SK-N-SH treated with all-trans-retinoic acid at 6 μM for 48 hours (cell line): Measurements from ENCODE around the gene HOXA7.

ENCODE experiments used
- ATAC-seq: fragments of 200-7000 bp; cut with Tn5 transposase; 3 replicates; pipeline ENCODE4 v1.9.1; 2020; ENCODE audit warnings: mild to moderate bottlenecking, moderate library complexity
- ARNTL ChIP-seq: fragments of 450-650 bp; formaldehyde crosslinking; IDR thresholded peaks from 2 replicates; pipeline ENCODE4 v1.5.0; 2020; ENCODE audit warnings: low read depth, mild to moderate bottlenecking, moderate library complexity, borderline replicate concordance
- BACH2 ChIP-seq: fragments of 250-450 bp; sonication (Bioruptor Pico); IDR thresholded peaks from 2 replicates; pipeline ENCODE4 v1.9.0; 2021; ENCODE audit warnings: mild to moderate bottlenecking, borderline replicate concordance
- CSDC2 ChIP-seq: fragments of 250-450 bp; sonication (Bioruptor Pico); IDR thresholded peaks from 2 replicates; pipeline ENCODE4 v1.5.0; 2020; ENCODE audit warnings: mild to moderate bottlenecking, moderate library complexity
- ESRRG ChIP-seq: fragments of 250-450 bp; sonication (Bioruptor Pico); IDR thresholded peaks from 2 replicates; pipeline ENCODE4 v1.6.1; 2021; ENCODE audit warnings: mild to moderate bottlenecking
- GLIS3 ChIP-seq: fragments of 250-450 bp; sonication (Bioruptor Pico); IDR thresholded peaks from 2 replicates; pipeline ENCODE4 v1.5.0; 2020; ENCODE audit warnings: mild to moderate bottlenecking, moderate library complexity
- ISL1 ChIP-seq: fragments of 250-450 bp; sonication (Bioruptor Pico); IDR thresholded peaks from 2 replicates; pipeline ENCODE4 v2.1.2; 2022; ENCODE audit warnings: mild to moderate bottlenecking, moderate library complexity
- OSR1 ChIP-seq: fragments of 250-450 bp; sonication (Bioruptor Pico); IDR thresholded peaks from 2 replicates; pipeline ENCODE4 v1.8.0; 2022; ENCODE audit warnings: moderate library complexity, mild to moderate bottlenecking, inconsistent platforms
- PPARA ChIP-seq: fragments of 250-450 bp; sonication (Bioruptor Pico); IDR thresholded peaks from 2 replicates; pipeline ENCODE4 v1.5.0; 2020; ENCODE audit warnings: mild to moderate bottlenecking, borderline replicate concordance
- RARB ChIP-seq: fragments of 250-450 bp; sonication (Bioruptor Pico); IDR thresholded peaks from 2 replicates; pipeline ENCODE4 v1.8.0; 2021; ENCODE audit warnings: mild to moderate bottlenecking, moderate library complexity
- SNAI2 ChIP-seq: fragments of 250-450 bp; sonication (Bioruptor Pico); IDR thresholded peaks from 2 replicates; pipeline ENCODE4 v1.5.0; 2020; ENCODE audit warnings: mild to moderate bottlenecking, moderate library complexity
- TCF4 ChIP-seq: fragments of 250-450 bp; sonication (Bioruptor Pico); IDR thresholded peaks from 2 replicates; pipeline ENCODE4 v1.8.0; 2021; ENCODE audit warnings: mild to moderate bottlenecking, moderate library complexity, borderline replicate concordance
- TOX ChIP-seq: fragments of 250-450 bp; sonication (Bioruptor Pico); IDR thresholded peaks from 2 replicates; pipeline ENCODE4 v1.8.0; 2021; ENCODE audit warnings: mild to moderate bottlenecking, moderate library complexity, borderline replicate concordance
- ZC3H10 ChIP-seq: fragments of 250-450 bp; sonication (Bioruptor Pico); IDR thresholded peaks from 2 replicates; pipeline ENCODE4 v1.5.1; 2021; ENCODE audit warnings: mild to moderate bottlenecking, moderate library complexity
- ZFP3 ChIP-seq: fragments of 250-450 bp; sonication (Bioruptor Pico); IDR thresholded peaks from 2 replicates; pipeline ENCODE4 v1.5.0; 2020; ENCODE audit warnings: mild to moderate bottlenecking, moderate library complexity
- ZFP30 ChIP-seq: fragments of 450-650 bp; formaldehyde crosslinking; IDR thresholded peaks from 2 replicates; pipeline ENCODE4 v1.5.0; 2022; ENCODE audit warnings: mild to moderate bottlenecking, moderate library complexity
- ZNF565 ChIP-seq: fragments of 450-650 bp; formaldehyde crosslinking; conservative IDR thresholded peaks from 2 replicates; pipeline ENCODE4 v1.5.0; 2020; ENCODE audit warnings: low read depth, mild to moderate bottlenecking, moderate library complexity
- ZNF70 ChIP-seq: fragments of 450-650 bp; formaldehyde crosslinking; IDR thresholded peaks from 2 replicates; pipeline ENCODE4 v1.5.0; 2020; ENCODE audit warnings: mild to moderate bottlenecking, moderate library complexity
- TF ChIP-seq, protein P1 (sequence below): fragments of 250-450 bp; sonication (Bioruptor Pico); IDR thresholded peaks from 2 replicates; pipeline ENCODE4 v1.8.0; 2021; ENCODE audit warnings: low read depth, mild to moderate bottlenecking, moderate library complexity, borderline replicate concordance
- TF ChIP-seq, protein P2 (sequence below): fragments of 250-450 bp; sonication (Bioruptor Pico); IDR thresholded peaks from 2 replicates; pipeline ENCODE4 v1.5.0; 2020; ENCODE audit warnings: mild to moderate bottlenecking, moderate library complexity
- TF ChIP-seq, protein P3 (sequence below): fragments of 250-450 bp; sonication (Bioruptor Pico); IDR thresholded peaks from 2 replicates; pipeline ENCODE4 v1.5.1; 2020; ENCODE audit warnings: low read depth, mild to moderate bottlenecking, moderate library complexity
- TF ChIP-seq, protein P4 (sequence below): fragments of 250-450 bp; sonication (Bioruptor Pico); IDR thresholded peaks from 2 replicates; pipeline ENCODE4 v1.8.0; 2020; ENCODE audit warnings: mild to moderate bottlenecking, moderate library complexity, borderline replicate concordance
- TF ChIP-seq, protein P5 (sequence below): fragments of 250-450 bp; sonication (Bioruptor Pico); IDR thresholded peaks from 2 replicates; pipeline ENCODE4 v1.5.1; 2021; ENCODE audit warnings: mild to moderate bottlenecking, moderate library complexity

HOXA7 gene

DNA sequence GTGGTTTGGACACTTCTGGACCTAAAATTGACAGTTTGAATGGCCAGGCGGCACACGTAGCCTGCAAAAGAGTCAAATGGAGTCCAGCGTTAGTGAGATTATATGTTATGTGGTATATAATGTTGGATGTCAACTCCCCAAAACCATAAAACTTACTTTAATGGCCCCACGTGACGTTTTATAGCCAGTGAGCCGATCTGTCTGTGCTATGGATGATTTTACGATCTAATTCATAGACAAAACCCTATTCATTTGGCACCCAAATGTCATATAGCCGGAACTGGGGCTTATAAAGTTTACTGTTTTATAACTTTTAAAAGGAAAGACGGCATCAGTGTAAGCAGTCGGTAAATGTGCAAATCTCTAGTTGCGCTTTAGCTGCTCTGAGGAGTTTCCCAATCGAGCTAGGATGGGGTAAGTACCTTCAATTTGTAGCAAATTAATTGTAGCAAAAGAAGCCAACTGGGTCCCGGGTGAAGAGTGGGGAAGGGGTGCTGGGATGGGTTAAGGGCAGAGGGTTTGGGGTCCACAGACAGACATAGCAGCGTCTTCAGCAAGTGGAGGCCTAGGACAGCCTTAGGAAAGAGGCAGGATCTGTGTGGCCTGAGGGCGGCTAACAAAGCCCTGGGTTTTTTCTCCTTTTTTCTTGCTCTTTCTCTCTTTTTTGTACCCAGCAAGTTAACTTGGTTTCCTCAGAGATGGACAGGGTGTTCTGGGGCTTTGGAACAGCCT is 16.2 kb downstream of the HOXA7 start (continued):
- TF ChIP-seq, protein P1, sequence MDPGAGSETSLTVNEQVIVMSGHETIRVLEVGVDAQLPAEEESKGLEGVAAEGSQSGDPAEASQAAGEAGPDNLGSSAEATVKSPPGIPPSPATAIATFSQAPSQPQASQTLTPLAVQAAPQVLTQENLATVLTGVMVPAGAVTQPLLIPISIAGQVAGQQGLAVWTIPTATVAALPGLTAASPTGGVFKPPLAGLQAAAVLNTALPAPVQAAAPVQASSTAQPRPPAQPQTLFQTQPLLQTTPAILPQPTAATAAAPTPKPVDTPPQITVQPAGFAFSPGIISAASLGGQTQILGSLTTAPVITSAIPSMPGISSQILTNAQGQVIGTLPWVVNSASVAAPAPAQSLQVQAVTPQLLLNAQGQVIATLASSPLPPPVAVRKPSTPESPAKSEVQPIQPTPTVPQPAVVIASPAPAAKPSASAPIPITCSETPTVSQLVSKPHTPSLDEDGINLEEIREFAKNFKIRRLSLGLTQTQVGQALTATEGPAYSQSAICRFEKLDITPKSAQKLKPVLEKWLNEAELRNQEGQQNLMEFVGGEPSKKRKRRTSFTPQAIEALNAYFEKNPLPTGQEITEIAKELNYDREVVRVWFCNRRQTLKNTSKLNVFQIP (CRISPR knock-in tag): no peak
- TF ChIP-seq ZNF565 (CRISPR knock-in tag) (no peak), ISL1 (no peak), ZFP30 (CRISPR knock-in tag) (no peak), OSR1 (CRISPR knock-in tag) (no peak)
- TF ChIP-seq, protein P2, sequence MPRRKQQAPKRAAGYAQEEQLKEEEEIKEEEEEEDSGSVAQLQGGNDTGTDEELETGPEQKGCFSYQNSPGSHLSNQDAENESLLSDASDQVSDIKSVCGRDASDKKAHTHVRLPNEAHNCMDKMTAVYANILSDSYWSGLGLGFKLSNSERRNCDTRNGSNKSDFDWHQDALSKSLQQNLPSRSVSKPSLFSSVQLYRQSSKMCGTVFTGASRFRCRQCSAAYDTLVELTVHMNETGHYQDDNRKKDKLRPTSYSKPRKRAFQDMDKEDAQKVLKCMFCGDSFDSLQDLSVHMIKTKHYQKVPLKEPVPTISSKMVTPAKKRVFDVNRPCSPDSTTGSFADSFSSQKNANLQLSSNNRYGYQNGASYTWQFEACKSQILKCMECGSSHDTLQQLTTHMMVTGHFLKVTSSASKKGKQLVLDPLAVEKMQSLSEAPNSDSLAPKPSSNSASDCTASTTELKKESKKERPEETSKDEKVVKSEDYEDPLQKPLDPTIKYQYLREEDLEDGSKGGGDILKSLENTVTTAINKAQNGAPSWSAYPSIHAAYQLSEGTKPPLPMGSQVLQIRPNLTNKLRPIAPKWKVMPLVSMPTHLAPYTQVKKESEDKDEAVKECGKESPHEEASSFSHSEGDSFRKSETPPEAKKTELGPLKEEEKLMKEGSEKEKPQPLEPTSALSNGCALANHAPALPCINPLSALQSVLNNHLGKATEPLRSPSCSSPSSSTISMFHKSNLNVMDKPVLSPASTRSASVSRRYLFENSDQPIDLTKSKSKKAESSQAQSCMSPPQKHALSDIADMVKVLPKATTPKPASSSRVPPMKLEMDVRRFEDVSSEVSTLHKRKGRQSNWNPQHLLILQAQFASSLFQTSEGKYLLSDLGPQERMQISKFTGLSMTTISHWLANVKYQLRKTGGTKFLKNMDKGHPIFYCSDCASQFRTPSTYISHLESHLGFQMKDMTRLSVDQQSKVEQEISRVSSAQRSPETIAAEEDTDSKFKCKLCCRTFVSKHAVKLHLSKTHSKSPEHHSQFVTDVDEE (CRISPR knock-in tag): no peak
- TF ChIP-seq, protein P3, sequence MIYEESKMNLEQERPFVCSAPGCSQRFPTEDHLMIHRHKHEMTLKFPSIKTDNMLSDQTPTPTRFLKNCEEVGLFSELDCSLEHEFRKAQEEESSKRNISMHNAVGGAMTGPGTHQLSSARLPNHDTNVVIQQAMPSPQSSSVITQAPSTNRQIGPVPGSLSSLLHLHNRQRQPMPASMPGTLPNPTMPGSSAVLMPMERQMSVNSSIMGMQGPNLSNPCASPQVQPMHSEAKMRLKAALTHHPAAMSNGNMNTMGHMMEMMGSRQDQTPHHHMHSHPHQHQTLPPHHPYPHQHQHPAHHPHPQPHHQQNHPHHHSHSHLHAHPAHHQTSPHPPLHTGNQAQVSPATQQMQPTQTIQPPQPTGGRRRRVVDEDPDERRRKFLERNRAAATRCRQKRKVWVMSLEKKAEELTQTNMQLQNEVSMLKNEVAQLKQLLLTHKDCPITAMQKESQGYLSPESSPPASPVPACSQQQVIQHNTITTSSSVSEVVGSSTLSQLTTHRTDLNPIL (CRISPR knock-in tag): no peak

DNA sequence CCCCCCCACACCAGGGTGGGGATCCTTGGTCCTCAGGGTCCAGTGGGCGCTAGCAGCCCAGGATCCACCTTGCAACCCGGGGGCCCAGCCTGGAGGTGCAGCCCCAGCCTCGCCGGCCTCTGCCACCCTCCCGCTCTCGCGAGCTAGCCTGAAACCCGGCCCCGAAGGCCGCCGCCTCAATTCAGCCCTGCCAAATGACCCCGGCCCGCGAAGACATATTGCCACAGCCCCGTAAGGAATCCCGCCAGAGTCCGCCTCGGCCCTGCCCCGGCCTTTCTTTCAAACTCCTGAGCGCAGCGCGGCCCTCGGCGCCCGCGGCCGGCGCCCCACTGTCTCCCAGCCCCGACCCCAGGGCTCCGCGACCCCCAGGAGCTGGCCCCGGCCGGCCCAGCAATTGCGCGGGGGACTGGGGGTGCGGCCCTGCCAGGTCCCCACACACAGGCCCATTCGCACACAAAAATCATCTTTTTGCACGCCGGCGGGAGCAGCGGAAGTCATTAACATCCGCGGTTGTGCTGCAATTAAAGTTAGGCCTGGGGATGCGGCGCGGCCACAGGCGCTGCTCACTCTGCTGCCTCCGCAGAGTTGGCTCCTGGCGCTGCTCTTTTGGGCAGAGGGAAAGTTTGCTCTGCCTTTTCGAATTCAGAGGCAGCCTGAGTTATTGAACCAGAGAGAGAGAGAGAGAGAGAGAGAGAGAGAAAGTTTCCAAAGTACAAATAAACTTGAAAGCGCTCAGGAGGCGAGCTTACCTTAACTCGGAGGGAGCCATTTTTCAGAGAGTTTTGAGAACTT is 16.9 kb downstream of the HOXA7 start:
- TF ChIP-seq, protein P4, sequence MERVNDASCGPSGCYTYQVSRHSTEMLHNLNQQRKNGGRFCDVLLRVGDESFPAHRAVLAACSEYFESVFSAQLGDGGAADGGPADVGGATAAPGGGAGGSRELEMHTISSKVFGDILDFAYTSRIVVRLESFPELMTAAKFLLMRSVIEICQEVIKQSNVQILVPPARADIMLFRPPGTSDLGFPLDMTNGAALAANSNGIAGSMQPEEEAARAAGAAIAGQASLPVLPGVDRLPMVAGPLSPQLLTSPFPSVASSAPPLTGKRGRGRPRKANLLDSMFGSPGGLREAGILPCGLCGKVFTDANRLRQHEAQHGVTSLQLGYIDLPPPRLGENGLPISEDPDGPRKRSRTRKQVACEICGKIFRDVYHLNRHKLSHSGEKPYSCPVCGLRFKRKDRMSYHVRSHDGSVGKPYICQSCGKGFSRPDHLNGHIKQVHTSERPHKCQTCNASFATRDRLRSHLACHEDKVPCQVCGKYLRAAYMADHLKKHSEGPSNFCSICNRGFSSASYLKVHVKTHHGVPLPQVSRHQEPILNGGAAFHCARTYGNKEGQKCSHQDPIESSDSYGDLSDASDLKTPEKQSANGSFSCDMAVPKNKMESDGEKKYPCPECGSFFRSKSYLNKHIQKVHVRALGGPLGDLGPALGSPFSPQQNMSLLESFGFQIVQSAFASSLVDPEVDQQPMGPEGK (CRISPR knock-in tag): no peak
- TF ChIP-seq, protein P5, sequence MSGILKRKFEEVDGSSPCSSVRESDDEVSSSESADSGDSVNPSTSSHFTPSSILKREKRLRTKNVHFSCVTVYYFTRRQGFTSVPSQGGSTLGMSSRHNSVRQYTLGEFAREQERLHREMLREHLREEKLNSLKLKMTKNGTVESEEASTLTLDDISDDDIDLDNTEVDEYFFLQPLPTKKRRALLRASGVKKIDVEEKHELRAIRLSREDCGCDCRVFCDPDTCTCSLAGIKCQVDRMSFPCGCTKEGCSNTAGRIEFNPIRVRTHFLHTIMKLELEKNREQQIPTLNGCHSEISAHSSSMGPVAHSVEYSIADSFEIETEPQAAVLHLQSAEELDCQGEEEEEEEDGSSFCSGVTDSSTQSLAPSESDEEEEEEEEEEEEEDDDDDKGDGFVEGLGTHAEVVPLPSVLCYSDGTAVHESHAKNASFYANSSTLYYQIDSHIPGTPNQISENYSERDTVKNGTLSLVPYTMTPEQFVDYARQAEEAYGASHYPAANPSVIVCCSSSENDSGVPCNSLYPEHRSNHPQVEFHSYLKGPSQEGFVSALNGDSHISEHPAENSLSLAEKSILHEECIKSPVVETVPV (CRISPR knock-in tag): no peak
- TF ChIP-seq RARB: no peak
- TF ChIP-seq ZFP30 (CRISPR knock-in tag): no peak
- no peak for TF ChIP-seq ISL1
- TF ChIP-seq ZNF565 (CRISPR knock-in tag): no peak
- TF ChIP-seq SNAI2 (CRISPR knock-in tag): no peak
- no peak for TF ChIP-seq CSDC2 (CRISPR knock-in tag)
- TF ChIP-seq GLIS3 (CRISPR knock-in tag): no peak
- TF ChIP-seq PPARA (CRISPR knock-in tag): no peak
- TF ChIP-seq ZC3H10 (CRISPR knock-in tag): no peak
- no peak for TF ChIP-seq ESRRG
- no peak for TF ChIP-seq ZNF70
- TF ChIP-seq TCF4: no peak
- no peak for TF ChIP-seq OSR1 (CRISPR knock-in tag)
- TF ChIP-seq ZFP3 (CRISPR knock-in tag): no peak
- TF ChIP-seq BACH2 (CRISPR knock-in tag): no peak
- TF ChIP-seq TOX (CRISPR knock-in tag): no peak
- no peak for TF ChIP-seq ARNTL (CRISPR knock-in tag)
- TF ChIP-seq, protein P1 (CRISPR knock-in tag): no peak
- ATAC-seq: no peak
